ENCODE results near the gene RABL2A.
"Not testable (repeated sequence)": the region's sequence is repeated elsewhere in the genome, so short reads cannot be mapped to it uniquely, and the experiment has no call there.

DNA sequence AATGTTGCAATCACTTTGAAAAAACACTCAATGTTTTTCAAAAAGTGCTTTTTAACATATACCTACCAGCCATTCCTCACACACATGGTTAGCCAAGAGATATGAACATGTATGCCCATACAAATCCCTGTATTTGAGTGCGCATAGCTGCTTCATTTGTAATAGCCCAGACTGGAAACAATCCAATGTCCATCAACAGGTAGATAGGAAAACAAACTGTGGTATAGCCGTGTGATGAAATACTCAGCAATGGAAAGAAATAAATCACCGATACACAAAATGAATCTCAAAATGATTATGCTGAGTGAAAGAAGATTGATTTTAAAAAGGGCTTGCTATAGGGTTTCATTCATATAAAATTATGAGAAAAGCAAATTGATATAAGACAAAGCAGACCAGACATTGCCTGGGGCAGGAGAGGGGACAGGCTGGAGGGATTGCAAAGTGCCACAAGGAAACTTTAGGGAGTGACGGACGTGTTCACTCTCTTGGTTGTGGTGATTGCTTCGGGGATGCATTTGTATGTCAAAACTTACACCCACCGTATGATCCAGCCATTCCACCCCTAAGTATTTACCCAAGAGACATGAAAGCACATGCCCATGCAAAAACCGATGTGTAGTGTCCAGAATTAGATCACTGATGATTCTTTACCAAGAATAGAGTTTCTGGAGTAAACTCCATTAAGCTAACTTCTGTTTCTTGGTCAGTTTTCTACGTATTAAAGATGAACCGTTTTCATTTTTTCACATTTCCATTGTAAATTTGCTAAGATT is 36.4 kb downstream of the RABL2A start:
- TF ChIP-seq, protein P1, sequence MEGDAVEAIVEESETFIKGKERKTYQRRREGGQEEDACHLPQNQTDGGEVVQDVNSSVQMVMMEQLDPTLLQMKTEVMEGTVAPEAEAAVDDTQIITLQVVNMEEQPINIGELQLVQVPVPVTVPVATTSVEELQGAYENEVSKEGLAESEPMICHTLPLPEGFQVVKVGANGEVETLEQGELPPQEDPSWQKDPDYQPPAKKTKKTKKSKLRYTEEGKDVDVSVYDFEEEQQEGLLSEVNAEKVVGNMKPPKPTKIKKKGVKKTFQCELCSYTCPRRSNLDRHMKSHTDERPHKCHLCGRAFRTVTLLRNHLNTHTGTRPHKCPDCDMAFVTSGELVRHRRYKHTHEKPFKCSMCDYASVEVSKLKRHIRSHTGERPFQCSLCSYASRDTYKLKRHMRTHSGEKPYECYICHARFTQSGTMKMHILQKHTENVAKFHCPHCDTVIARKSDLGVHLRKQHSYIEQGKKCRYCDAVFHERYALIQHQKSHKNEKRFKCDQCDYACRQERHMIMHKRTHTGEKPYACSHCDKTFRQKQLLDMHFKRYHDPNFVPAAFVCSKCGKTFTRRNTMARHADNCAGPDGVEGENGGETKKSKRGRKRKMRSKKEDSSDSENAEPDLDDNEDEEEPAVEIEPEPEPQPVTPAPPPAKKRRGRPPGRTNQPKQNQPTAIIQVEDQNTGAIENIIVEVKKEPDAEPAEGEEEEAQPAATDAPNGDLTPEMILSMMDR (IDR thresholded peaks at IDR 0.05): not testable (repeated sequence)
- TF ChIP-seq POLR2A (IDR thresholded peaks at IDR 0.05): not testable (repeated sequence)
